ENCODE results near the gene S100A12.

Gene S100A12

GRCh38 chr1:153397051-153397923 is 21.9 kb upstream of the S100A12 start:
- DNase-seq (ENCODE audit: low read depth in 3 of 3, low spot score in 1 of 3): no peak

- no peak for DNase-seq (ENCODE audit: low read depth in 3 of 3, low spot score in 1 of 3)
Observed at GRCh38 chr1:153396461-153396860, 21.0 kb upstream of the S100A12 start.

- no peak for DNase-seq (ENCODE audit: low read depth in 3 of 3, low spot score in 1 of 3)
Observed at GRCh38 chr1:153395776-153396175, 20.4 kb upstream of the S100A12 start.

- DNase-seq (ENCODE audit: low read depth in 3 of 3, low spot score in 1 of 3): no peak
Observed at GRCh38 chr1:153395136-153395685, 19.8 kb upstream of the S100A12 start.

- no peak for DNase-seq (ENCODE audit: low read depth in 3 of 3, low spot score in 1 of 3)
Observed at GRCh38 chr1:153394391-153394790, 19.0 kb upstream of the S100A12 start.

- DNase-seq (ENCODE audit: low read depth in 3 of 3, low spot score in 1 of 3): no peak
Observed at GRCh38 chr1:153393926-153394325, 18.5 kb upstream of the S100A12 start.

GRCh38 chr1:153392822-153393221 is 17.4 kb upstream of the S100A12 start:
- no peak for DNase-seq (ENCODE audit: low read depth in 3 of 3, low spot score in 1 of 3)

GRCh38 chr1:153392258-153392657 is 16.8 kb upstream of the S100A12 start:
- no peak for DNase-seq (ENCODE audit: low read depth in 3 of 3, low spot score in 1 of 3)

GRCh38 chr1:153390938-153391710 is 15.7 kb upstream of the S100A12 start, which contains the start of gene S100A8:
S100A8 (minus strand) TSS chr1:153391073; CDS start chr1:153390535, 538 bp downstream.
- no peak for DNase-seq (ENCODE audit: low read depth in 3 of 3, low spot score in 1 of 3)

- no peak for DNase-seq (ENCODE audit: low read depth in 3 of 3, low spot score in 1 of 3)
Observed at GRCh38 chr1:153389973-153390879, 14.8 kb upstream of the S100A12 start.

GRCh38 chr1:153389401-153389800 is 14.0 kb upstream of the S100A12 start:
- DNase-seq (ENCODE audit: low read depth in 3 of 3, low spot score in 1 of 3): no peak

GRCh38 chr1:153387785-153388184 is 12.4 kb upstream of the S100A12 start:
- DNase-seq (ENCODE audit: low read depth in 3 of 3, low spot score in 1 of 3): no peak

GRCh38 chr1:153387001-153387400 is 11.6 kb upstream of the S100A12 start:
- no peak for DNase-seq (ENCODE audit: low read depth in 3 of 3, low spot score in 1 of 3)

- no peak for DNase-seq (ENCODE audit: low read depth in 3 of 3, low spot score in 1 of 3)
Observed at GRCh38 chr1:153386500-153386901, 11.1 kb upstream of the S100A12 start.

GRCh38 chr1:153384958-153385580 is 9.6 kb upstream of the S100A12 start:
- no peak for DNase-seq (ENCODE audit: low read depth in 3 of 3, low spot score in 1 of 3)

GRCh38 chr1:153380711-153381110 is 5.3 kb upstream of the S100A12 start:
- DNase-seq (ENCODE audit: low read depth in 3 of 3, low spot score in 1 of 3): no peak

GRCh38 chr1:153379591-153379990 is 4.2 kb upstream of the S100A12 start:
- DNase-seq (ENCODE audit: low read depth in 3 of 3, low spot score in 1 of 3): no peak

GRCh38 chr1:153374071-153374470 is 1.4 kb downstream of the S100A12 start:
- no peak for DNase-seq (ENCODE audit: low read depth in 3 of 3, low spot score in 1 of 3)

- DNase-seq (ENCODE audit: low read depth in 3 of 3, low spot score in 1 of 3): no peak
Observed at GRCh38 chr1:153372571-153372970, 2.9 kb downstream of the S100A12 start.

GRCh38 chr1:153371231-153371630 is 4.2 kb downstream of the S100A12 start:
- no peak for DNase-seq (ENCODE audit: low read depth in 3 of 3, low spot score in 1 of 3)
